H1 (cell line): ENCODE data around the gene VAMP3. TPM values are rescaled to one million over a fixed set of nuclear protein-coding genes. Genes with fewer than 3 reads are reported as not detected.

ENCODE experiments used
- ASH2L ChIP-seq: fragments of 200-600, 300-600 bp; sonication (generic); IDR thresholded peaks from one replicate; pipeline ENCODE4 v1.7.1; 2017; ENCODE audit warnings: low read length
- BCL11A ChIP-seq, 2 experiments: IDR thresholded peaks; one replicate each; pipeline ENCODE4 v1.6.1; 2011; ENCODE audit warnings: low read depth in 2 of 2, low read length in 2 of 2, mild to moderate bottlenecking in 2 of 2
- SIN3A ChIP-seq, 2 experiments: IDR thresholded peaks in 1 of 2; conservative IDR thresholded peaks in 1 of 2; 2 replicates each; pipeline ENCODE4 v1.6.1; 2011 to 2012; ENCODE audit warnings: low read length in 2 of 2, improper control_type of control experiment in 1 of 2, low read depth in 1 of 2, mild to moderate bottlenecking in 1 of 2
- polyA plus RNA-seq, 7 experiments: library from polyadenylated mRNA; depleted of rRNA in 3 of 7; stranded (reverse) in 5 of 7; unstranded in 2 of 7; fragments of >200 nt in 5 of 7; fragments of 200-250 nt in 2 of 7; gene quantifications; 1 replicate in 5 of 7; 2 replicates in 1 of 7; 4 replicates in 1 of 7; pipeline versions ENCODE4 v1.2.1 to v1.2.3, GENCODE V29; 2011 to 2013; ENCODE audit warnings: missing spikeins in 2 of 7, mixed read lengths in 2 of 7
- total RNA-seq: library from RNA; stranded (reverse); fragmentation: NEBNext Ultra II Directional; extraction: Animal tissue kit (Norgen Biotek cat#: 25700); gene quantifications from 2 replicates; pipeline ENCODE4 v1.2.1, GENCODE V29; 2021

VAMP3 gene
- total and polyA plus RNA-seq, 2 of the 8 experiments (the other 6 are each of a cell fraction or from before 2014, with no cell fraction given) = 27.9 to 36.7 TPM

- TF ChIP-seq BCL11A (IDR thresholded peaks at IDR 0.05; ENCODE audit: low read depth in 2 of 2, low read length in 2 of 2) (no peak), SIN3A (conservative IDR thresholded peaks at IDR 0.05 in 1 of 2, IDR thresholded peaks at IDR 0.05 in 1 of 2; ENCODE audit: low read depth in 1 of 2, low read length in 2 of 2) (no peak), ASH2L (no peak)
These were observed 38.6 kb downstream of the VAMP3 start (continued) for GRCh38 chr1:7809742-7810141.
